ENCODE measurements around the gene SPNS3. TPM values are rescaled to one million over a fixed set of nuclear protein-coding genes. Genes with fewer than 3 reads are reported as not detected.

Gene SPNS3
- total and polyA plus RNA-seq, 2 donors (not counting 1 experiment from before 2014, with no cell fraction given) = 0.44 to 0.52 TPM

GRCh38 chr17:4511199-4511932, 77.6 kb downstream of the SPNS3 start:
- Histone ChIP-seq H3K4me3 (ENCODE audit: control extremely low read depth in 1 of 5, extremely low read depth in 1 of 5, insufficient read depth in 1 of 5, low read depth in 2 of 5, low read length in 4 of 5) (no peak overlapping the region), H2AFZ (ENCODE audit: insufficient read depth, low read depth, low read length, poor library complexity, severe bottlenecking) (no peak overlapping the region), H3K4me2 (replicated peaks; ENCODE audit: low read depth, low read length, poor library complexity, severe bottlenecking) (no peak overlapping the region), H3K9me3 (ENCODE audit: control extremely low read depth in 1 of 3, control insufficient read depth in 2 of 3, insufficient read depth in 1 of 3, low read length in 2 of 3) (no peaks in the 10 kb centered on the region), H3K36me3 (replicated peaks in 1 of 2; ENCODE audit: control extremely low read depth in 1 of 2, control insufficient read depth in 1 of 2, extremely low read depth in 1 of 2, insufficient read depth in 2 of 2, low read length in 1 of 2) (no peaks in the 10 kb centered on the region), H3K9ac (ENCODE audit: low read length) (no peak overlapping the region), H3K4me1 (ENCODE audit: control insufficient read depth in 2 of 2, insufficient read depth in 2 of 2, low read length in 2 of 2) (peaks cover 0 to 7% of the 10 kb centered on the region in 2 donors), H4K20me1 (ENCODE audit: control insufficient read depth, insufficient read depth, low read length, poor library complexity, severe bottlenecking) (no peaks in the 10 kb centered on the region), H3K27me3 (replicated peaks in 1 of 4; ENCODE audit: control extremely low read depth in 1 of 4, control insufficient read depth in 3 of 4, insufficient read depth in 4 of 4, low read length in 3 of 4) (peaks cover 0 to 26% (median 4%) of the 10 kb centered on the region in 4 experiments), H3K27ac (ENCODE audit: low read length in 2 of 2) (no peak overlapping the region), H3K79me2 (ENCODE audit: control insufficient read depth, insufficient read depth, low read length) (no peaks in the 10 kb centered on the region)
- Mint-ChIP-seq H3K4me1 (peaks cover 1% of the 10 kb centered on the region), H3K27ac (no peak overlapping the region), H3K4me3 (no peak overlapping the region), H3K9me3 (ENCODE audit: insufficient read depth) (no peaks in the 10 kb centered on the region), H3K27me3 (peaks cover 23% of the 10 kb centered on the region)
- POLR2A ChIA-PET = no interaction called here
- ATAC-seq (ENCODE audit: low read depth) (no peak), DNase-seq (no peak)
- CTCF ChIA-PET = no interaction called here
- intact Hi-C loops (cut with micrococcal nuclease) = no loop called here
- TF ChIP-seq EZH2 (IDR thresholded peaks at IDR 0.05; ENCODE audit: borderline replicate concordance, insufficient read depth, low read depth, low read length, poor library complexity, severe bottlenecking) (no peak), CTCF (IDR thresholded peaks at IDR 0.05) (no peak)
- 75% methylated on average over 10 of the region's 10 CpGs for WGBS (ENCODE audit: insufficient coverage)

Data from B cell (primary cell).